ES-I3 (cell line): ENCODE measurements around the gene CNTNAP2.

Experiments
- H3K36me3 ChIP-seq: 2 replicates; pipeline ENCODE4 v1.6.1; 2013; ENCODE audit warnings: mild to moderate bottlenecking, low read length, control low read depth, moderate library complexity; ENCODE audit not compliant: insufficient read depth
- H3K4me1 ChIP-seq: 2 replicates; pipeline ENCODE4 v1.6.1; 2013; ENCODE audit warnings: mild to moderate bottlenecking, control low read depth, low read length; ENCODE audit not compliant: insufficient read depth
- H3K9ac ChIP-seq: 2 replicates; pipeline ENCODE4 v1.6.1; 2013; ENCODE audit warnings: low read depth, mild to moderate bottlenecking, low read length, moderate library complexity
- H3K9me3 ChIP-seq: 2 replicates; pipeline ENCODE4 v1.6.1; 2013; ENCODE audit warnings: mild to moderate bottlenecking, low read length, moderate library complexity; ENCODE audit not compliant: control insufficient read depth, insufficient read depth

CNTNAP2 gene

DNA sequence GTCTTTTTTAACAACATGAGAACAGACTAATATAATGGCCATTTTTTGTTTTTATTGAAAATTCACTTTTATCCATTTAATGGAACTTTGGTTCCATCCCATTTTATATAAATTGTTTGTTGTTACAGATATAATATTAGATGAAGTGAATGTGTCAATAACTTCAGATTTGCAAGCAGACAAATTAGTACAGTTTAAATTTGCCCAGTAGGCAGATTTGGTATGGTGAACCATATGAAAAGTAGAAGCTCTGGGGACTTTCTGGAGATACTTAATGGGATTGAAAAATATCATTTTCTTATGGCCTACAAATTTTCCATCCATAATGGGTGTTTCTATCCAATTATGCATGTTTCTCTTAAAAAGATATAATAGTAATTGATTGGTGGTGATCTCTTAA, 1277.7 kb downstream of the CNTNAP2 start:
- Histone ChIP-seq H3K9ac (no peak overlapping the region), H3K36me3 (no peaks in the 10 kb centered on the region), H3K9me3 (no peaks in the 10 kb centered on the region; the same call in 1 of the 2 replicates), H3K4me1 (no peaks in the 10 kb centered on the region)

DNA sequence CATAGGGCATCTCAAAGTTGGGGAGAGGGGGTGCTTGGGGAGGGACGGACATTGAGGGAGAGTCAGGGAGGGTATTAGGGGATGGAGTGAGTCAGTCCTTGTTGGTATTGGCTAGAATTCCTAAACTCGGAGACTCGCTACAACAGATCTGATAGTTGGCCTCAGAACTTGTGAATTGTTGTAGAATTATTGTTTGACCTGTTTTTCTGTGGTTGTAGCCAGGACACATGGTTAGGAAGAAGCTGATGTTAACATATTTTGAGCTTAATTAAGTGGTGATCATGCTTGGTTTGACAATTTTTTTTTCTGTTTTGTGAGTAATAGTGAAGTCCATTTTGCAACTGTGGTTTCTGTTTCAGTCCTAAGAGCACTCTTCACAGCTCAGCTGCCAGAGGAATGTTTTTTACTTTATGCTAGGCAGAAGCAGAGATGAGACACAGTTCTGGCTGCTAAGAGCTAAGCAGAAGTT, 1283.7 kb downstream of the CNTNAP2 start:
- Histone ChIP-seq H3K4me1 (no peaks in the 10 kb centered on the region; the same call in 1 of the 2 replicates), H3K9me3 (no peaks in the 10 kb centered on the region), H3K36me3 (no peaks in the 10 kb centered on the region), H3K9ac (no peak overlapping the region)

DNA sequence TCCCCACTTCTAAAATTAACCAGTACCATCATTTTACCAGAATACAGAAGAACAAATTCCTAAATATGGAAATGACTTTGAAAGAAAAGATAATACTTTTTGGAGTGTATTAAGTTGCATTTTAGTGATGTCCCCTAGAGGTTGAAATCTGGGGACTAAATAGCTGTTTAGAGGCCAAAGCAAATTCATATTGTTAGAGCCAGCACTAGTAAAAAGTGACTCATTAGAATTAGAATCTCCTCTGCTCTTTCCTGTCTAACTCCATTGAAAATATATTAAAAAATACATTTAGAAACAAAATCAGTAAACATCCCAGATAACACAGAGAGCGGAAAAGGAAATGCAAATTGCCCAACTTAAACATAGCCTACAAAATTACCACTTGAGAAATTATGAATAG, 1284.3 kb downstream of the CNTNAP2 start:
- Histone ChIP-seq H3K9ac (no peak overlapping the region), H3K4me1 (no peaks in the 10 kb centered on the region; the same call in 1 of the 2 replicates), H3K36me3 (no peaks in the 10 kb centered on the region), H3K9me3 (no peaks in the 10 kb centered on the region)

DNA sequence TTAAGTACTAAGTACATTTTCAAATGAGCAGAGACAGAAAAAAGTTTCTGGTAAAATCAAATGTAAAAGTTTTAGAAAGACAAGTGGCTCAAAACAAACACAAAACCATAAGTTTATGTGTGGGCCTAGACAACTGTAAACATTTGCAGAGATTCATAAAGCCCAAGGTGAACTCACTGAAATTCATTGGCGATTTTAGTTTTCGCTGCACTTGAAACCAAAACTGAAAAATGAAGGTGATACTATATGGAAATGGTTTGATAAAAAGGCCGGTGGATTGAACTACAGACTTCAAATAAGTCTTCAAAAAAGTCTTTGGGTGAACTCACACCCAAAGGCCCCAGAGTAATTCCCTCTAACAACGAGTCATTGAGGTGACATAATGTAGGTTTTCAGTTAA, 1289.0 kb downstream of the CNTNAP2 start:
- Histone ChIP-seq H3K9me3 (no peaks in the 10 kb centered on the region), H3K36me3 (no peaks in the 10 kb centered on the region), H3K4me1 (no peaks in the 10 kb centered on the region; the same call in 1 of the 2 replicates), H3K9ac (no peak overlapping the region)

DNA sequence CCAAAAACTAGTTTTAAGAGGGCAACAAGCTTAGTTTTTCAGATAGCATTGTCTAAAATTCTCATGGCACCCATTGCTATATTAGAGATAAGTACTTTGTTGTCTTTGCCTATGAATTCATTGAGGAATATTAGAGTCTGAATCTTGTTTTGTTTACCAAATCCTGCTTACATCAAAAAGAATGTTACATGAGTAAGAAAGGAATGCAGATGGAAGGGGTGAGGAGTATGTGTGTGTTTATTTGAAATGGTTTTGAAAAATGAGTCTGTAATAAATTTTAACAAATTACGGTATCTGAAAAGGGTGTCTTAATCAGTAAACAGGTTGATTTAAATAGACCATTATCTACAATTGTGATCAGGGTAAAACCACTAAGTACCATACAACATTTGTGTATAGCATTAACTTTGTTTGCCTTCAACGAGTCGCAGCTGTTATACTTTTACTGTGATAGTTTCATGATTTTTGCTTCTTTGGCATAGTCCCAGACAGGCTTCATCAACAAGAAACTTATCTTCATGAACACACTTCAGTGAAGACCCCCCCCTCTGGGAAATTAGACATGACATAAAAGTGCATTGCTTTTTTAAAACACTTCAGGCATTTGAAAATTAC, 1290.0 kb downstream of the CNTNAP2 start:
- no peaks in the 10 kb centered on the region for H3K9me3 ChIP-seq
- no peaks in the 10 kb centered on the region for H3K36me3 ChIP-seq
- no peaks in the 10 kb centered on the region; the same call in 1 of the 2 replicates for H3K4me1 ChIP-seq
- H3K9ac ChIP-seq: no peak overlapping the region

DNA sequence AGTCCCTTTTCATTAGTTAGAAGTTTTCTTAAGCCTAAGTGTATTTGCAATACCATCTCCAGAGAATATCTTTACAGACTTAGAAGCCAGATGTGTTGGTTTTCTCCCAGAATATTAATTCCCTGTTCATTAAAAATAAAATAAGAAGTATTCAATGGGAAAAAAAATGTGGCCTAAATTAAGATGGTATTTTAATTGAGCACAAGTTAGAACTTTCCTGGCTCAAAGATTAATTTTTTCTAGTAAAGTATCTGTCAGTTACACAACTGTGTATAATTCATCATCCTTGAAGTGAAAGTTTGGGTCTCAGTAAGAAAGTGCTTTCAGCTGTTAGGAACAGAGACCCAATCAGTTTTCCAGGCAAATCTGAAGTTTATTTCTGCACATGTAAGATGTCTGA, 1294.5 kb downstream of the CNTNAP2 start:
- Histone ChIP-seq H3K36me3 (no peaks in the 10 kb centered on the region), H3K9me3 (no peaks in the 10 kb centered on the region), H3K9ac (no peak overlapping the region), H3K4me1 (no peaks in the 10 kb centered on the region)

DNA sequence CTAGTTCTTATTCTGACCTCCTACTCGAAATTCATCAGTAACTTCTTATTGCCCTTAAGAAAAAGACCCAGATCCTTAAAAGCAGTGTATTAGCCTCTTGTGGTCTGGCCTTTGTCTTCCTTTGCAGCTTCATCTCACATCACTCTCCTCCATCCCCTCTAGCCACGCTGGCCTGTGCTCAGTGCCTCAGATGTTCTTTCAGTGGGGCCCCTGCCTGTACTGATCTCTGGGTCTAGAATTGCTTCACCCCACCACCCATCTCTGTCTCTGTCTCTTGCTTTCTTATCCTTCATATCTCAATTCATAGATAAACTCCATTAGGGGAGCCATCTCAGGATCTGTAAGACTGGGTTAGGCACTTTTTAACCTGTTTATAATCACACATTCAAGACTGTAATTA, 1295.5 kb downstream of the CNTNAP2 start:
- no peaks in the 10 kb centered on the region for H3K36me3 ChIP-seq
- no peaks in the 10 kb centered on the region for H3K4me1 ChIP-seq
- no peak overlapping the region for H3K9ac ChIP-seq
- H3K9me3 ChIP-seq: no peaks in the 10 kb centered on the region

DNA sequence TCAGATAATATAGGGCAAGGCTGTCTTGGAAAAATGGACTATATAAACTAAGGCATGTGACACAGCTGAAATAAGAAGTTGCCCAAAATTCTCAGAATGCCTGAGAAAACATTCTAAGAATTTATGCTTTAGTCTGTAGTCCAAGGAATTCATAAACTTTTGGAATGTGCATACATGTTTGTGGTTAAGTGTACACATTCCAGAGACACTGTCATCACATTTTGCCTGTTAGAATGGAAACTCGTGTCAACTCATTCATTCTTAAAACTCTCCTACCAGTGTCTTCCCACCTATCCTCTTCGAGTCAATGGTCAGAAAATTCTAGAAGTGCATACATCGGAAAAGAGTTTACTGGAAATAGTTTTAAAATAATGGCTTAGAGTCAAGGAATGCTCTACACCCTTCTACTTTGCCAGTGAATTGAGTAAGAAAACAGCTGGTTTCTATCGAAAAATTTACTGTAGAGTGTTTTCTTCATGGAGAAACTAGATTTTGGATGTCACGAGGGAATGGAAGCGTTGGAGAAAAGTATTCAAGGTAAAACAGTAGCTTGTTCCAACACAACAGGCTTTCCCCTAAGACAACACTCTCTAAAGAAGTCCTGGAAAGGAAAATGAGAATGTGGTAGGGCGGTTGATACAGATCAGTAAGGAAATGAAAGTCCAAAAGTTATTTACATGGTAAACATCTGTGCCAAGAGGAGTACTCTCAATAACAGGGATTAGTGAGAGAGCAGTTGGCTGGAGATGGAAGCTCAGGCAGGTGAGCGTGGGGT, 1296.4 kb downstream of the CNTNAP2 start:
- H3K4me1 ChIP-seq: no peaks in the 10 kb centered on the region
- H3K9ac ChIP-seq: no peak overlapping the region
- H3K36me3 ChIP-seq: no peaks in the 10 kb centered on the region
- no peaks in the 10 kb centered on the region for H3K9me3 ChIP-seq

DNA sequence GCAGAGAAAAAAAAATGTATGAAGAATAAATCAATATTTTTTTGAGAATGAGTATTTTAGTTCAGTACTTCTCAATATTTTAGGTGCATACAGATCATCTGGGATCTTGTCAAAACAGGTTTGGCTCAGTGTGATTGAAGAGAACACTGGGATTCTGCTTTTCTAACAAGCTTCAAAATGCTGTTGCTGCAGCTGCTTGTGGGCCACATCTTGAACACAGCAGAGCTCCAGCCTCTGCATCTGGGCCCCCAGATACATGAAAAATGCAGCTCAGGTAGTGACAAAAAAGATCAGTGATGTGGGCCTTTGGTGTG, 1296.9 kb downstream of the CNTNAP2 start:
- no peak overlapping the region for H3K9ac ChIP-seq
- H3K36me3 ChIP-seq: no peaks in the 10 kb centered on the region
- H3K4me1 ChIP-seq: no peaks in the 10 kb centered on the region
- no peaks in the 10 kb centered on the region for H3K9me3 ChIP-seq

DNA sequence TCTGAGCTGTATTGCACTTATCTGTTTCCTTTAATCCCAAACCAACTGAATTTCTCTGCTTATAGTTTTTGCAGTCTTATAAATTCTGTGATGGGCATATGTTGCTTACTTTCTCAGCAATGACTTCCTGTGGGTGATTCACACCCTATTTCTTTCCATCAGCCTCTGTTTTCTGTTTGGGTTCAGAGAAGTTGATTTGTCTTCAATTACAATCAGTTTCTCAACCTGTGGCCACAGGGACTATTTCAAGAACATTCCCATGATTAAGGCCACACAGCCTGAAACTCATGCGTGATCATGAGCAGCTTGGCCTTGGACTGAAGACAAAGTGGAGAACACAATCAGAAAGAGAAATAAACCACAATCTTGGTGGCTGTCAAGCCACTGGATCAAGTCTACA, 1299.4 kb downstream of the CNTNAP2 start:
- no peaks in the 10 kb centered on the region for H3K4me1 ChIP-seq
- H3K9ac ChIP-seq: no peak overlapping the region
- H3K9me3 ChIP-seq: no peaks in the 10 kb centered on the region
- H3K36me3 ChIP-seq: no peaks in the 10 kb centered on the region

DNA sequence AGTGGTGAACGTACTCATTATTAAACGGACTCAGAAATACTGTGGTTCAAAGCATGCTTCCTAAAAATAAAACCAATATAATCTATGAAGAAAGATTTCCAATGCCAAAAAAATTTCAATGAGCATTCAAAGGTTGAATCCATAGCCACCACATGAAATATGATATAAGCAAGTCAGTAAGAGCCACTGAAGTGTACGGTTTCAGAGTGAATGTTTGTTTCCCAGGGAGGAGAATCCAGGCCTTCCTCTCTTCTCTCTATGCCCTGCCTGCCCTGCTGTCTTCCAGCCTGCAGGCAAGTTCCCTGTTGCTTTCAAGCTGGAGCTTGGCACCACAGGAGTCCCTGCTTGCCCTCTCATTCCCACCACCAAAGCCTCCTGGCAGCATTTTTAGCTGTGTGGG, 1302.4 kb downstream of the CNTNAP2 start:
- Histone ChIP-seq H3K36me3 (no peaks in the 10 kb centered on the region), H3K9me3 (no peaks in the 10 kb centered on the region), H3K4me1 (0 out of 2 replicates have a peak, but pooled peaks cover 4% of the 10 kb centered on the region), H3K9ac (no peak overlapping the region)

DNA sequence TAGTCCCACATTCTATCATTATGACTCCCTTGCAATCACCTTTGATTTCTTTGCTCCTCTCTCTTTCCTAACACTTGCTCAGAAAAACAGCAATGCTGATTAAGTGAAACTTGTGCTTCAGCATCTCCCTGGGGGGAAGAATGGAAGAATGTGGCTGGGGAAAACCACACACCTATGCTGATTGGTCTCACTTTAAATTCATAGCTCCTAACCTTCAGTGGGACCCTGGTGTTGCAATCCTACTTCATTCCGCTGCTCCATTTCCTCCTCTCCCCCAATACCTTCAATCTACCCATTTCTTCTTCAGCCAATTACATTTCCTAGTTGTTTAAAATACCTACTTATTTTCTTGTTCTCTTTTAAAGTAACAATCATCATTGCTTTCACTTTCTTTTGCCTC, 1307.3 kb downstream of the CNTNAP2 start:
- Histone ChIP-seq H3K36me3 (no peaks in the 10 kb centered on the region), H3K4me1 (peaks cover 7% of the 10 kb centered on the region; the same call in 1 of the 2 replicates), H3K9me3 (no peaks in the 10 kb centered on the region), H3K9ac (no peak overlapping the region)

DNA sequence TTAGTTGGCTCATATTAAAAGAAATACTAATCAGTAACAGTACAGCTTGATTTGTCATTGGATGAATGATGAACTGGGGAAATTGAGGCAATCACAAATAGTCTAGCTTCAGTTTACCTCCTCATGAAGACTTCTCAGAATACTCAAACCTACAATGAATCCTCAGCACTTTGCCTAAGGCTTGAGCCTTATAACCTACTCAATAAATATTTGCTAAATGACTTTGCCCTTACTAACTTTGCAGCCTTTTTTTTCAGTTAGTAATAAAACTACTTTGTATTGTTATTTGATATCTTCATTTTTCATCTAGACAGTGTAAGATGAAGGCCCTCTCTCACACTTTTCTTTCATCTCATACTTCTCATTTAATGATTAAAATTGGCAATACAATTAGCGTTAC, 1311.5 kb downstream of the CNTNAP2 start:
- H3K36me3 ChIP-seq: no peaks in the 10 kb centered on the region
- H3K9ac ChIP-seq: no peak overlapping the region
- H3K4me1 ChIP-seq: peaks cover 7% of the 10 kb centered on the region; the same call in 1 of the 2 replicates
- no peaks in the 10 kb centered on the region for H3K9me3 ChIP-seq

DNA sequence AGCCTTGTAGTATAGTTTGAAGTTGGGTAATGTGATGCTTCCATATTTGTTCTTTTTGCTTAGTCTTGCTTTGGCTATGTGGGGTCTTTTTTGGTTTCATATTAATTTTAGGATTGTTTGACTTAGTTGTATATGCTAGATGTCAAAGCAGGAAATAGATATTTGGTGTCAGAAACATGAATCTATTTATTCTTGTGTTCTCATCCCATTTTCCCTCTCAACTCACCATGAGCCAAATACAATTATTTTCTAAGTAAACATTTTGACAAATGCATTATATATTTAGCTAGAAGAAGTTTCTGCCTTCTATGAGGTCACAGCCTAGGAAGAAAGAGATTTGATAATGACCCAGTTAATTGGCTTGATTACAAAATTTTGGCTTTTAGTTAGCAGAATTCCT, 1313.4 kb downstream of the CNTNAP2 start:
- Histone ChIP-seq H3K36me3 (no peaks in the 10 kb centered on the region), H3K4me1 (no peaks in the 10 kb centered on the region), H3K9me3 (no peaks in the 10 kb centered on the region), H3K9ac (no peak overlapping the region)

DNA sequence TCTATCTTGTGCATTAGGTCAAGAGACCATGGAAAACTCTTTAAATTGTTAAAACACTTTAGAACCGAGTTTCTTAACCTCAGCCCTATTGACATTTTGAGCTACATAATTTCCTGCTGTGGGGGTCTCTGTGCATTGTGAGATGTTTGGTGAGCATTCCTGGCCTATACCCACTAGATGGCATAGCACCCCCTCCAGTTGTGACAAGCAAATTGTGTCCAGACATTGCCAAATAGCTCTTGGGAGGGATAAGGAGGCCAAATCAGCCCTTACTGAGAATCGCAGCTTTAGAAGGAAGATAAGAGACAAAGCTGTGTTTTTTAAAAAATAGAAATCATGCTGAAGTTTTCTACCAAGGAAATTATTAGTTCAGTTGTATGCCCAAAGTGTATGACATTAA, 1315.5 kb downstream of the CNTNAP2 start:
- H3K4me1 ChIP-seq: no peaks in the 10 kb centered on the region
- H3K9ac ChIP-seq: no peak overlapping the region
- H3K9me3 ChIP-seq: no peaks in the 10 kb centered on the region
- no peaks in the 10 kb centered on the region for H3K36me3 ChIP-seq
